ENCODE results near the gene PTPDC1. TPM values are rescaled to one million over a fixed set of nuclear protein-coding genes. Genes with fewer than 3 reads are reported as not detected.
A peak's percentile ranks its signal among the peaks of the same experiment; 100 is the strongest.

Gene PTPDC1
- polyA plus RNA-seq, 3 donors = 10.4 to 15.3 (median 11.5) TPM

DNA sequence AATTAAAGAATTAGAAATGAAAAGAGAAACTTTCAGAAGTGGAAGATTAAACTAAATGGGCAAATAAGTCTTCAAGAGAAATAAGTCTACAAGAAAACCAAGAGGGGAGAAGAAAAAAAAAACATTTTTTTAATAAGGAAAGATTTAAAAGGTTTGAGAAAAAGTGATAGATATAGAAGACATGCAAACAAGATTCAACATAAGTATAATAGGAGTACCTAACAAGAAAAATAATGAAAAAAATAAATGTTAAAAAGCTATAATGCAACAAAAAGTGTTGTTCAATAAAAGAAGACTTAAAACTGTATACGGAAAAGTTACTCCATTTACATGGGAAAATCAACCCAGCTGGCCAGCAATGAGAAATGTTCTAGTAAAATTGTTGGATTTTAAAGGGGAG, 42.6 kb downstream of the PTPDC1 start:
- no peak for DNase-seq (ENCODE audit: extremely low read depth in 1 of 11, low read depth in 9 of 11, low spot score in 4 of 11)

DNA sequence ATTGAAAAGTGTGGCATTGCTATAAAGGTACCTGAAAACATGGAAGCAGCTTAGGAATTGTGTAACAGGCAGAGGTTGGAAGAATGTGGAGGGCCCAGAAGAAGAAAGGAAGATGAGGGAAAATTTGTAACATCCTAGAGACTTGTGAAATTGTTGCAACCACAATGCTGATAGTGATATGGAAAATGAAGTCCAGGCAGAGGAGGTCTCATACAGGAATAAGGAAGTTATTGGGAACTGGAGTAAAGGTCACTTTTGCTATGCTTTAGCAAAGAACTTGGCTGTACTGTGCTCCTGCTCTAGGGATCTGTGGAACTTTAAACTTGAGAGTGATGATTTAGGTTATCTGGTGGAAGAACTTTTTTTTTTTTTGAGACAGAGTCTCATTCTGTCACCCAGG, 43.5 kb downstream of the PTPDC1 start:
- no peak for DNase-seq (ENCODE audit: extremely low read depth in 1 of 11, low read depth in 9 of 11, low spot score in 4 of 11)

DNA sequence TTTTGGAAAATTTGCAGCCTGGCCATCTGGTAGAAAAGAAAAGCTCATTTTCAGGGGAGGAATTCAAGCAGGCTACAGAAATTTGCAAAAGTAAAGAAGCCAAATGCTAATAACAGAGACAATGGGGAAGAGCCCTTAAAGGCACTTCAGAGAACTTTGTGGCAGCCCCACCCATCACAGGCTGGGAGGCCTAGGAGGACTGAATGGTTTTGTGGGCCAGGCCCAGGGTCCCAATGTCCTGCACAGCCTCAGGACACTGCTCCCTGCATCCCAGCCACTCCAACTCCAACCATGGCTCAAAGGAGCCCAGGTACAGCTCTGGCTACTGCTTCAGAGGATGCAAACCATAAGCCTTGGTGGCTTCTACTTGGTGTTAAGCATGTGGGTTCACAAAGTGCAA, 44.3 kb downstream of the PTPDC1 start:
- DNase-seq (ENCODE audit: extremely low read depth in 1 of 11, low read depth in 9 of 11, low spot score in 4 of 11) = no peak

DNA sequence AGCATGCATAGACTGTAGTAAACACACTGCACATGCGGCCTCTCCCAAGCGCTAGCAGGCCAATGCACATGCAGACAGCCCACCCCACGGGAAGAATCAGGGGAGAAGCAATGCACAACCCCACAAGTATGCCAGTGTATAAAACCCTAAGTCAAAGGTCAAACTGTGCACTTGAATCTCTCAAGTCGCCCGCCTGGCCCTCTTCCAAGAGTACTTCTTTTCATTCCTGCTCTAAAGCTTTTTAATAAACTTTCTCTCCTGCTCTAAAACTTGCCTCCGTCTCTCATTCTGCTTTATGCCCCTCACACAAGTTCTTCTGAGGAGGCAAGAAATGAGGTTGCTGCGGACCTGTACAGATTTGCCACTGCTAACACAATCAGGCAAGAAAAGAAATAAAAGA, 50.4 kb downstream of the PTPDC1 start:
- no peak for DNase-seq (ENCODE audit: extremely low read depth in 1 of 11, low read depth in 9 of 11, low spot score in 4 of 11)

DNA sequence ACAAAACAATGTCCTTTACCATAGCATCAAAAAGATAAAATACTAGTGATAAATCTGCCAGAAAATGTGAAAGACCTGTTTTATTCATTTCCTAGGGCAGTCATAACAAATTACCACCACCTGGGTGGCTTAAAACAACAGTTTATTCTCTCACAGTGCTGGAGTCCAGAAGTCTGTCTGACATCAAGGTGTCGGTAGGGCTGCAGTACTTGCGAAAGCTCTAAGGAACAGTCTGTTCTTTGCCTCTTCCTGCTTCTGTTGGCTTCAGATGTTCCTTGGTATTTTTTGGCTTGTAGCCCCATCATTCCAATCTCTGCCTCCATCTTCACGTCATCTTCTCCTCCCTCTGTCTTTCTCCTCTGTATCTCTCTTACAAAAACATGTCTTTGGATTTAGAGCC, 51.0 kb downstream of the PTPDC1 start:
- no peak for DNase-seq (ENCODE audit: extremely low read depth in 1 of 11, low read depth in 9 of 11, low spot score in 4 of 11)

DNA sequence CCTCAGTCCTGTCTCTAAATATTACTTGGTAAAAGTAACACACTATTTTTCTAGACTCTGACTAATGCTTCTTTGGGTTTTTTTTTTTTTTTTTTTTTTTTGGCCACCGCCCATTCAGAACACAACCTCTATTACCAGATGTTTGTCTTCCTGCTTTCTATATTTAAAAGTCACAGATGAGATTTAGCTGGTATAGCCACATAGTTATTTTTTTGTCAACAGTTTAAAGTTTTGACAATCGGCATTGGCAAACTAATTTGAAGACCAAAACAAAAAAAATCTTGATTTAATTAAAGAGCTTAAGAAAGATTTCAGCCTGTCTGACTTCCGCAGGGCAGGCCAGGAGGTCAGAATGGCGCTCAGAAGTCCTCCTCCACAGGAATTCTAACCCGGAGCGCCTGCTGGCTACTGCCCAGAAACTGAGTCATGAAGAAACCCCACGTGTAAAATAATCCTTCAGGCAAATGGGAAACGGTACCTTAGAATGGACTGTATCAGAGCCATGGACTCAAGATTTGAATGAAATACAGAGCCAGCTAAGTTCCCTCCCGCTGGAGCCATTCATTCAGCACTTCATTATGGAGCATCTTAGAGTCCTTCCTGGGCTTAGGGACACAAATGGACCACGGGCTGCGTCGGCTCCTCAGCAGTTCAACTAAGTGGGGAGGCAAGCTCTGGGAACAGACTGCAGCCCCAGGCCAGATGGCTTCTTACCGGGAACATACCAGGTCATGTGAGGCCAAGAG, 55.6 kb downstream of the PTPDC1 start:
- peak; percentile 36 to 69 (median 48) for DNase-seq (ENCODE audit: extremely low read depth in 1 of 11, low read depth in 9 of 11, low spot score in 4 of 11)

DNA sequence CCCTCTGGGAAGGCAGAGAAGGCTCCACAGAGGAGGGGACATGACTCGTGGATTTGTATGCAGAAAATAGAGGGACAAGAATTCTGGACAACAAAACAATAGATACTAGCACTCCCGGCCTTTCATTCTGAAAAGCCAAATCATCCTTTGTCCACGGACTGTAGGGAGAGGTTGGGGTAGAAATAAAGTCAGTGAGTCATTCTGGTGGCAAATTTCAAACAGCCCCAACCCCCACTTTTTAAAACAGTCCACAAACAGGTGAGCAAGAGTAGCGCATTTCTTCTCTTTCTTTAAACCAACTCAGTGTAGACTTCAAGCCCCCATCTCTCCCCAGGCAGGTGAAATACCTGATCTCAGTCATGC, 56.1 kb downstream of the PTPDC1 start:
- DNase-seq (ENCODE audit: extremely low read depth in 1 of 11, low read depth in 9 of 11, low spot score in 4 of 11) = no peak

DNA sequence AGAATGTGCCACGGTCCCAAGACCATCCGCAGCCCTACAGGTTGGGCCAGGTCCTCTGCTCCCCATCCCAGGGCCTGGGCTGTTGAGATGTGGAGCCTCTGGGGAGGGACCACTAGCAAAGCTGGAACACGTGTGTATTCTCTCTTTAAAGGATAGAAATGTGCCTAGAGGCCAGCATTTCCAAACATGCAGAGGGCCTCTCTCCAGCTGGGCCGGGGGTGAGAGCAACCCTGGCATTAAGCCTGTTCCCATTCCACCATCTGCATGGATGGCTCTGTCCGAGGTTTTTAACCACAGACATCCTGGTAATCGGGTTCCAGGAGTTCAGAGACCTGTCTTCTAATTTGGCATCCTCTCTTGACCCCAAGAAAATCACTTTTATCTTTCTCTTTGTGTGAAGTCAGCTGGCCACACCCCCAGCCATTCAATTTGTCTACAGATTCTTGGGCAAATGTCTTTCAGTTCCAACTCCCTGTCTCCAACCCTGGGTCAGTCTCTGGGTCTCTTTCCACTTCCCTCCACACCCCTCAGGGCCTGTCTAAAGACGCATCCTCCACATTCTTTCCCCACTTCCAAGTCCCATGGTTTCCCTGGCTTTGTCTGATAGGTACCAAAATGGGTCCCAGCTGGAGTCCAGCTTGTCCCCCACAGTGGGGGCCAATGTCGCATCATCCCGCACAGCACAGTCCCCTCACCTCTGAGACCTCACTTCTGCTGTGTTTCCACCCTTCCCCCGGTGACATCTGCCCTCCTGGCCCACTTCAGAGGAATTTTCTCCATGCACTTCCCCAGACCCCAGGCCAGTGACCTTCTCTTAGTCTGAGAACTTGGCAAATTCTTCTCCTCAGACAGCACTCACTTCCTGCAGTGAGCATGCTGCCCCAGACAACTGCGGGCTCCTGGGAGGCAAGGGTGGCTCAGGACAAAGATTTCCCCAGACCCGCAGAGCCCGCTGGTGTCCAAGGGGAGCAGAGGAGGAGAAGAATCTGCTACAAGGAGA, 56.8 kb downstream of the PTPDC1 start:
- DNase-seq (ENCODE audit: extremely low read depth in 1 of 11, low read depth in 9 of 11, low spot score in 4 of 11) = no peak

DNA sequence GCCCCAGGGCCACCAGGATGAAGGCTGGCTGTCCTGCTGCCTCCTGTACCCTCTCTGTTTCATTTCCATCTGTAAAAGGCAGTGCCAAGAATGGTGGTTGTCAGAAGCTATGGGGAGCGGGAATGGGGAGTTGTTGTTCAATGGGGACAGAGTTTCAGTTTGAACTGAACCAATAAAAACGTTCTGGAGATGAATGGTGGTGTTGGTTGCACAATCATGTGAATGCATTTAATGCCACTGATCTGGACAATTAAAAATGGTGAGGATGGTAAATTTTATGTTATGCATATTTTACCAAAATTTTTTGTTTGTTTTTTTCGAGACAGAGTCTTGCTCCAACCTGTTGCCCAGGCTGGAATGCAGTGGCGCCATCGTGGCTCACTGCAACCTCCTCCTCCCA, 58.1 kb downstream of the PTPDC1 start:
- no peak for DNase-seq (ENCODE audit: extremely low read depth in 1 of 11, low read depth in 9 of 11, low spot score in 4 of 11)

DNA sequence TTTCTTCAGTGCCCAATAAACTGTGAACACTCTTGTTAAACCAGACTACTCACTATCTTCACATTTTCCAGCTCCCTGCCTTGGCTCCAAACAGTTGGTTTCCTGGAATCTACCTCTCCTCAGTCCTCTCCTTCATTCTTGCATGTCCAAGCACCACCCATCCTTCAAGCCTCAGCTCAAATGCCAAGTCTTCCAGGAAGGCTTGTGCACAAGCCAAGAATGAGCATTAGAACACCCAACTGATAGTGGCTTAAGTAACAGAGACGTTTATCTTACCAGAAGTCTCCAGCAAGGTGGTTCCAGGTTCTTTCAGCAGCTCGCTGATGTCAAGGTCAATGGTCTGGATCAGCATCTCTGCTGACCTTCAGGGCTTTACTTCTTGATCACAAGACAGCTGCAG, 60.1 kb downstream of the PTPDC1 start:
- no peak for DNase-seq (ENCODE audit: extremely low read depth in 1 of 11, low read depth in 9 of 11, low spot score in 4 of 11)

DNA sequence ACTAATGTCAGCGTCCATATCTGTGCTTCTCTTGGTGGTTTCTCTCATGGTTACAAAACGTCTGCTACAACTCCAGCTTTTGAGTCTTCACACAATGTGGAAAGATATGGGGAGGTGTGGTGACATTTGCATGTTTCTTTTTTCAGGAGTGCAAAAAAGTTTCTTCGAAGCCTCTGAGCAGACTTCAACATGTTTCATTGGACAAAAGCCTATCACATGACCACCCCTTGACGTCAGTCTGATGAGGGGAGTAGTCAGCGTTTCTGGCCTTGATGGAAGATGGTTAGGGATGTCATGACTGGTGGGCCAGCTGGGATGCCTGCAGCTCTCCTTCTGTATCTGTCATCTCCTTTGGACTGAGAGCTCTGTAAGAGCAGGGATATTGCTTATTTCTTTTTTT, 61.4 kb downstream of the PTPDC1 start:
- DNase-seq (ENCODE audit: extremely low read depth in 1 of 11, low read depth in 9 of 11, low spot score in 4 of 11) = no peak

DNA sequence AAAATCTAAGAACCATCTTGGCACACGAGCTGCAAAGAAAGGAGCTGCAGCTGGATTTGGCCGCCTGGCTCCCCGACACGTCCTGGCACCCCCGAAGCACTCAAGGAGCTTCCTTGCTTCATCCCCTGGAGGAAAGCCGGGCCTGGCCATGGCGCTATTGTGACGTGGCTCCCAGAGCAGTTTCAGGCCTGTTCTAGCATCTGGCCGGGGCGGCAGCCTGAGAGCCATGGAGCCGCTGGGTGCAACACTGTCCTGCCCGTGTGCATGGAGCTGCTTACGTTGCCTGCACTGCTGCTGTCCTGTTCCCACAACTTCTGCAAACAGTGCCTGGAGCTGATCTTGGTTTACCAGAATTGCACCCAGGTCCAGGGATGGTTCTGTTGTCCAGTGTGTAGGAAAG, 63.5 kb downstream of the PTPDC1 start:
- DNase-seq (ENCODE audit: extremely low read depth in 1 of 11, low read depth in 9 of 11, low spot score in 4 of 11) = no peak

DNA sequence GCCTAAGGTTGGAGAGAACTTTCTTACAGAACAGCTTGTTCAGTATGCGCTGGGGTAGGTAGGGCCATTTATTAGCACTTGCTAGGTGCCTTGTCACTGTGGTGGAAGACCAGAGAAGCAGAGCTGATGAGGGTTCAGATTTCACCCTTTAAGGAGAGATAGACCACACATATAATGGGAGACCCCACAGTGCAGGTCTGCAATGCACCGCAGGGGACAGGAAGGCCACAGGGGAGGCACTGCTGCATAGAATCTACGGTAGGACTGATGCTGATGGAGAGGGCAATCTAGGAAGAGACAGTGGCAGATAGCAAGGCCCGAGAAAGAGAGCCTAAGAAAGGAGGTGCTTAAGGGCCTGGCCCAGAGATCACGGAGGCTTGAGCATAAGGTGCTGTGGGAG, 64.2 kb downstream of the PTPDC1 start:
- DNase-seq (ENCODE audit: extremely low read depth in 1 of 11, low read depth in 9 of 11, low spot score in 4 of 11) = no peak

DNA sequence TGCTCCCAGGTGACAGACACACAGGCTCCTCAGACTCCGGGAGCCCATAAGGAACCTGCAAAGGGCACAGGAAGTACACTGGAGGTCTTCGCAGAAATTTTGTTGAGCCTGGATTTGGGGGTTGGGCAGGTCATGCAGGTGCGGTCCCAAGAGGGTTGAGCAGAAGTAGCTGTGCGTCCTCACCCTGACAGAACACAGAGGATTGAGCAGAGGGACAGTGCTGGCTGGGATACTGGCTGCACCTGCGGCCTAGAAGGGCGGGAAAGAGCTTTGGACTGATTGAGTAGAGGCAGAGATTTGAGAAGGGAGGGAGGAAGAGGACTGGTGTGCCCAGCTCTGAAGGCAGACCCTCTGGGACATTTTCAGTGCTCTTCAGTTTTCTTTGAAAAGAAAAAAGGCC, 65.4 kb downstream of the PTPDC1 start:
- no peak for DNase-seq (ENCODE audit: extremely low read depth in 1 of 11, low read depth in 9 of 11, low spot score in 4 of 11)

DNA sequence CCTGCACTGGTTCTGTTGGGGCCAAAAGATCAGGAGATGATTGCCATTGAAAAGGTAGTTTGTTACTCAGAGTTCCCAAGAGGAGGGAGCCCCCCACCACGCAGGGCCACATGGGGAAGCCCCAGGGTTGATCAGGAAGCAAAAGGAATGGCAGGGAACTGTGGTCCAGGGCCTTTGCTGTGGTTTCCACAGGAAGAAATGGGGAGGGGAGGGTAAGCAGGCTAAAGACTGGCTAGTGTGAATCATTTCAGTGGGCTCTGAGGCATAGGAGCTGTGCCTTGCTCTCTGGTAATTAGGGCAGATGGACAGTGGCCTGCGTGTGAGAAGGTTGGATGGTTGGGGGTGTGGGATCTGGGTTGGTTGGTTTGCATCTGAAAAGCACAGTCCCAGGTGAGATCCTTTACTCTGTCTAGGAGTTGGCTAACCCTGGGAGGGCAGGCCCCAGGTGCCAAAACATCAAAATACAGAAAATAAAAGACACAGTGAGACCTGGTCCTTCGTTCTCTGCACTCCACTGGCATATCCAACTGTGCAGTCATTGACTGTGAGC, 66.1 kb downstream of the PTPDC1 start:
- DNase-seq (ENCODE audit: extremely low read depth in 1 of 11, low read depth in 9 of 11, low spot score in 4 of 11) = no peak

DNA sequence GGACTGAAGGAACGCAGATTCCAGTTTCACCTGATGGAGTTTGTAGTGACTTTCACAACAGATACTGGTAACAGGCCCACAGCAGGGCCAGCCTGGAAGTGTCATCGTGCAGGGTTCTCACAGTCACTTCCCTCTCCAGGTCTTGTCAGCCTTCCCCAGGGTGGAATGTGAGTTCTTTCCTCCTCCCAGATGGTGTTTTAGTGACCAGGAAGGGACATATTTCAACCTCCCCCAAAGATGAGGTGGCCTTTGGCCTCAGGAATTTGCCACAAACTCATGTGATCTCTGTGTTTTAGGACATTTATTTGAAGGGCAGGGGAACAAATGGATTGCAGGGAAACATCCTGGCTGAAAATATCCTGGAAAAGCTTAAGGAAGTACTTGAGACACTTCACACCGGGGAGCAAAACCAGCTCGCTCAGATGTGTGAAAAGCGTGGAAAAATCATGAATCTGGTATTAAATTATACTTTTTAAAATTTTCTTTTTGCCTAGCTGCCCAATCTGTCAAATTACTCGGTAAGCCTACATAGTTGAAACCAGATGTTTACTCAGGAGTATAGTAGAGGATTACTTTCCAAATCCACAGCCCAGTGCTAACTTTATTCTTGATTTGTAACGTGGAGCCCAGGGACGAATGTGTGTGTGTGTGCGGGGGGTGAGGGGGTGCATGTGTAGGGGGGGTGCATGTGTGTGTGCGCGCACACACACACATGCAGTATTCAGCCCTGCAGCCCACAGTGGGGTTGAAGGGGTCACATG, 66.8 kb downstream of the PTPDC1 start:
- no peak for DNase-seq (ENCODE audit: extremely low read depth in 1 of 11, low read depth in 9 of 11, low spot score in 4 of 11)

DNA sequence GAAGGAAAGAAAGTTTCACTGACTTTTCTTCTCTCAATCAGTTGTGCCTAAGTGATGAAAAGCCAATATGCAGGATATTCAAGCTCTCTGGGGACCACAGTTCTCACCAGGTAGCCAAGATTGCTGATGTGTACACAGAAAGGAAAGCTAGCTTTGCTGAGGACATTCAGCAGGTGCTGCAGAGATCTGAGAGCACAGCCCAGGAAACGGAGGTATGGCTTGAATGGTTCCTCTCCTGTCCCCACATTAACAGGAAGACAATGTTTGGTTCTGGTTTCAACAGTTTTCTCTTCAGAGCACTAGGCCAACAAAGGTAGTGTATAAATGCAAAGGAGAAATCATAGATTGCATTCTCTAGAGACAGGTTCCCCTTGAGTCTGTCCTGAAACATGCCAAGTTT, 69.6 kb downstream of the PTPDC1 start:
- DNase-seq (ENCODE audit: extremely low read depth in 1 of 11, low read depth in 9 of 11, low spot score in 4 of 11) = no peak

DNA sequence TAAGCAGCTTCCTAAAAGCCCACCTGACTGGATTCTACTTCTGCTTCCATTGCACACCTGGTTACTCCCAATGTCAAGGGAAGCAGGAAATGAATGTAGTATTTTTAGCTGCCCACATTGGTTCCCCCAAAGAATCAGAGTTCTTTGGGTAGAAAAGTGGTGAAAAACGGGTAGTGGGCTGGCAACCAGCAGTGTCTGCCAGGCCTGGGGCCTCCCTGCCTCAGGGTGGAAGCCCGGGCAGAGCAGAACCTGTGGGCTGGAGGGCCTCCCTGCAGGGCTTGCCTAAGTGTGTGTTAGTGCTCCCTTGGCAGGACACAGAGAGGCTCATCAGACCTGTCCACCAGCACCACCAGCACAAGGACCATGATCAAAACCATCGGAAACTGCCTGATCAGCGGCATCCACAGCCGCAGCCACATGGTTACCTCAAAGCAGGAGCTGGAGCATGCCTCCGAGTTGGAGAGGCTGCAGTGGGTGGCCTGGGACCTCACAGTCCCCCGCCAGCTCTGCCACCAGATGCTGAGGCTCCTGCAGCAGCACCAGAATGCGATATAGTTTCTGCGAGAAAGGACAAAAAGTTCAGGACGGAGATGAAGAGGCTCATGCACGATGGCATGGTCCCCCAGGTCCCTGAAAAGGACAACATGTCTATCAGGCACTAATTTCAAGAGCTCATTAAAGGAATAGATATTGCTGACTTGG, 72.2 kb downstream of the PTPDC1 start:
- no peak for DNase-seq (ENCODE audit: extremely low read depth in 1 of 11, low read depth in 9 of 11, low spot score in 4 of 11)

Data from renal cortex interstitium (tissue), 11 donors.